T-helper 2 cell (primary cell): ENCODE data around the gene ABTB2.
"Not testable (repeated sequence)": the region's sequence is repeated elsewhere in the genome, so short reads cannot be mapped to it uniquely, and the experiment has no call there.

Experiments used
- DNase-seq, 5 experiments: peaks; one replicate each; pipeline versions ENCODE4 v3.0.0 to v3.0.0-alpha.2; 2012 to 2022
- total RNA-seq, 2 donors: gene quantifications; one replicate each; lab custom pipeline; 2026; lab: John Stamatoyannopoulos, UW

The ABTB2 gene
- total RNA-seq = 4.4 to 8.4 reads per million in 2 donors

- peak; percentile 88 to 96 (median 94) for DNase-seq
Observed at GRCh38 chr11:34357701-34358257, at the start of gene ABTB2. Gene ABTB2, minus strand, starts transcription at chr11:34358010.

GRCh38 chr11:34407121-34407813 lies 49.5 kb upstream of the ABTB2 start:
- DNase-seq = no peak

- no peak for DNase-seq
Observed at GRCh38 chr11:34406413-34406812, 48.6 kb upstream of the ABTB2 start.

- peak in 1 of 5 experiments; percentile 32 for DNase-seq
Observed at GRCh38 chr11:34405079-34405858, 47.5 kb upstream of the ABTB2 start.

GRCh38 chr11:34404280-34404679 lies 46.5 kb upstream of the ABTB2 start:
- DNase-seq = peak in 1 of 5 experiments; percentile 3

- no peak for DNase-seq
Observed at GRCh38 chr11:34403431-34403830, 45.6 kb upstream of the ABTB2 start.

GRCh38 chr11:34397811-34398210 lies 40.0 kb upstream of the ABTB2 start:
- no peak for DNase-seq

- no peak for DNase-seq
Observed at GRCh38 chr11:34397120-34397519, 39.3 kb upstream of the ABTB2 start.

GRCh38 chr11:34395916-34396550 lies 38.2 kb upstream of the ABTB2 start:
- no peak for DNase-seq

GRCh38 chr11:34394771-34395300 lies 37.0 kb upstream of the ABTB2 start:
- DNase-seq = no peak

GRCh38 chr11:34387653-34388052 lies 29.8 kb upstream of the ABTB2 start:
- no peak for DNase-seq

- not testable (repeated sequence) for DNase-seq
Observed at GRCh38 chr11:34386356-34386755, 28.5 kb upstream of the ABTB2 start.

GRCh38 chr11:34382532-34383276 lies 24.9 kb upstream of the ABTB2 start:
- DNase-seq = no peak

- no peak for DNase-seq
Observed at GRCh38 chr11:34381775-34382174, 24.0 kb upstream of the ABTB2 start.

- DNase-seq = no peak
Observed at GRCh38 chr11:34380696-34381095, 22.9 kb upstream of the ABTB2 start.

GRCh38 chr11:34379539-34379938 lies 21.7 kb upstream of the ABTB2 start:
- no peak for DNase-seq

- DNase-seq = no peak
Observed at GRCh38 chr11:34379079-34379478, 21.3 kb upstream of the ABTB2 start.

- no peak for DNase-seq
Observed at GRCh38 chr11:34373727-34374126, 15.9 kb upstream of the ABTB2 start.

GRCh38 chr11:34366522-34366921 lies 8.7 kb upstream of the ABTB2 start:
- peak in 1 of 5 experiments; percentile 20 for DNase-seq

GRCh38 chr11:34364102-34364501 lies 6.3 kb upstream of the ABTB2 start:
- no peak for DNase-seq

- no peak for DNase-seq
Observed at GRCh38 chr11:34363363-34364084, 5.7 kb upstream of the ABTB2 start.

GRCh38 chr11:34360046-34360445 lies 2.2 kb upstream of the ABTB2 start:
- no peak for DNase-seq
